Cerebellar nuclear complex (tissue), 1 donor: ENCODE data around the gene CD99.
"Not testable (repeated sequence)": the region's sequence is repeated elsewhere in the genome, so short reads cannot be mapped to it uniquely, and the experiment has no call there.

Experiments
- DNase-seq, 2 experiments: peaks; one replicate each; lab custom pipeline; 2025; lab: John Stamatoyannopoulos, UW

Gene CD99

GRCh38 chrX:2675657-2676200 lies 15.4 kb upstream of the CD99 start:
- not testable (repeated sequence) for DNase-seq

DNA sequence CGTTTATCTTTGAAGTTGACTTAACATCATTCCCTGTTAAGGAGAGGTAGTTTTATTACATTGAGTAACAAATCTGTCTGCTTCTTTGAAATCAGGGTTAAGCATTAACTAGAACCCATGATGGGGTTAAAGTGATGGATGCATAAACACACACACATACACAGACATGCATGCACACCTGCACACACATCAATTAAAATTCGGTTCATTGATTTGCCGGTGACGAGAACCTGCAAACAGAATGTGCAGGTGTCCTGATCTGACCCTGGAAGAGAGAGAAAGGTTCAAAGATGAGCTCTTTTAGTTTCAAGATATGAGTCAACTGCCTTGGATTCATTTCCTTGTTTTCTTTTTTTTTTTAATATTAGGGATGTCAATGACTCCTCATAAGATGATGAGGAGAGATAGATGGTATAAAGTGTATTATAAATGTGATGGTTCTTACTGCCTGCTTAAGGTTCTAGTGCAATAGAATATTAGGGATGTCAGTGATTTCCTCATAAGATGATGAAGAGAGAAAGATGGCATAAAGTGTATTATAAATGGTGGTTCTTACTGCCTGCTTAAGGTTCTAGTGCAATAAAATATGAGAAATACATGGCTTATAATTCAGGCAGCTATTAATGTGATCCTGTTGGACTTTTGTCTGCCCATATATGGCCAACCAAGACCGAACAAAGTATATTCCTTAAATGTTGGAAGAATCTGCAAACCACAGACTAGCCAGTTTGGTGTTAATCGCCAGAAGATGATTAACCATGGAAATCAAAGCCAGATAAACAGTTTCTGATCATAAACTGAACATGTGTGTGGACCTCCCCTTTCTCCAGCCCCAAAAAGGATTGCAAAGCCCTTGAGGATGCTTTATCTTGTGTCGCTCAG lies 14.1 kb upstream of the CD99 start:
- DNase-seq: no peak

DNA sequence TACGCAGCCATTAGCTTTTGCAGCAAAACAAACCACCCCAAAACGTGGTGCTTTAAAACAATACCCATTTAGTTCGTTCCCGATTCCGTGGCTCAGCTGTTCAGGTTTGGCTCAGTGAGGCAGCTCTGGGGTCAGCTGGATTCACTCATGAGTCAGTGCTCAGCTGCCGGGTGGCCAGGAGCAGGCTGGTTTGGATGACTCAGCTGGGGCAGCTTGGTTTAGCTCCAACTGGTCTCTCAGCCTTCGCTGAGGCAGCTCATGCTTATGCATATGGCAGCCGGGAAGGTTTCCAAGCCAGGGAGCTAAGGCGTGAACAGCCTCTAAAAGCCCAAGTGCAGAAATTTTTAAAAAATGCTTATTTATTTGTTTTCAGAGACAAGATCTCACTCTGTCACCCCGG lies 13.3 kb upstream of the CD99 start:
- DNase-seq: no peak

DNA sequence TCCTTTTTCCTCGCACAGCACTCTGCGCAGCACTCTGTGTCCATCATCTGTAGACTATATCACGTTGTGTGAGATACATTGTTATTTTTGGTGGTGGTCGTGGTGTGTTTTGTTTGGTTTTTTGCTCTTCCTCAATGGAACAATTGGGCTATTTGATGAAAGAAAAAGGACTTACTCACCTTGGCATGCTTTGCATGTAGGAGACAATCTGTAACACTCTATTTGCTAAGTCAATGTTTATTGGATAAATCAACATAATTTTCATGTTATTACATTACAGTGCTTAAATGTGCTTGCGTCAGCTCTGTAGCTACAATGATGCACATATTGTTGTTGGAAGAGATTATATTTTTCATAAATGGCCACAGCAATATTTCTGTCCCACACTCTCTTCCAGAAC lies 12.5 kb upstream of the CD99 start:
- DNase-seq: no peak

- DNase-seq: no peak
These were observed 11.3 kb upstream of the CD99 start for GRCh38 chrX:2679534-2680485.

- no peak for DNase-seq
These were observed 10.4 kb upstream of the CD99 start for GRCh38 chrX:2680486-2681348.

DNA sequence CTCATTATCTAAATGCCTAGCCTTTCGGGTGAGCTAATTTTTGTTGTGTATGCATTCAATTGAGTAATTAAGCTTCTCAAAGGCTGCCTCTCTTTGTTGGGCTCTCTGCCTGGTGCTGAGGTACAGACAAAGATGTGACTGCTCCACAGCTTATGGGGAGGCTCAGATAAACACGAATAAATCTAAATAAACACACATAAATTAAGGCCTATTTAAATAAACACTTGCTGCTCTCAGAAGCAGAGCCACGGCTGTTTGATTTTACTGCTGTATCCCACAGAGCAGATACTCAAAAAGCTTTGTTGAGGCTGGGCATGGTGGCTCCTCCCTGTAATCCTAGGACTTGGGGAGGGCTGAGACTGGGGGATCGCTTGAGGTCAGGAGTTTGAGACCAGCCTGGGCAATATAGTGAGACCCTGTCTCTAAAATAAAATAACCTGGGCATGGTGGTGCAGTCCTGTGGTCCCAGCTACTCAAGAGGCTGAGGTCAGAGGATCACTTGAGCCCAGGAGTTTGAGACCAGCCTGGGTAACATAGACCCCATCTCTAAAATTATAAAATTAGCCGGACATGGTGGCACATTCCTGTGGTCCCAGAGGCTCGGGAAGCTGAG lies 8.4 kb upstream of the CD99 start:
- DNase-seq: no peak

GRCh38 chrX:2684256-2684655 lies 6.8 kb upstream of the CD99 start:
- no peak for DNase-seq

GRCh38 chrX:2685886-2686285 lies 5.2 kb upstream of the CD99 start:
- DNase-seq: no peak

DNA sequence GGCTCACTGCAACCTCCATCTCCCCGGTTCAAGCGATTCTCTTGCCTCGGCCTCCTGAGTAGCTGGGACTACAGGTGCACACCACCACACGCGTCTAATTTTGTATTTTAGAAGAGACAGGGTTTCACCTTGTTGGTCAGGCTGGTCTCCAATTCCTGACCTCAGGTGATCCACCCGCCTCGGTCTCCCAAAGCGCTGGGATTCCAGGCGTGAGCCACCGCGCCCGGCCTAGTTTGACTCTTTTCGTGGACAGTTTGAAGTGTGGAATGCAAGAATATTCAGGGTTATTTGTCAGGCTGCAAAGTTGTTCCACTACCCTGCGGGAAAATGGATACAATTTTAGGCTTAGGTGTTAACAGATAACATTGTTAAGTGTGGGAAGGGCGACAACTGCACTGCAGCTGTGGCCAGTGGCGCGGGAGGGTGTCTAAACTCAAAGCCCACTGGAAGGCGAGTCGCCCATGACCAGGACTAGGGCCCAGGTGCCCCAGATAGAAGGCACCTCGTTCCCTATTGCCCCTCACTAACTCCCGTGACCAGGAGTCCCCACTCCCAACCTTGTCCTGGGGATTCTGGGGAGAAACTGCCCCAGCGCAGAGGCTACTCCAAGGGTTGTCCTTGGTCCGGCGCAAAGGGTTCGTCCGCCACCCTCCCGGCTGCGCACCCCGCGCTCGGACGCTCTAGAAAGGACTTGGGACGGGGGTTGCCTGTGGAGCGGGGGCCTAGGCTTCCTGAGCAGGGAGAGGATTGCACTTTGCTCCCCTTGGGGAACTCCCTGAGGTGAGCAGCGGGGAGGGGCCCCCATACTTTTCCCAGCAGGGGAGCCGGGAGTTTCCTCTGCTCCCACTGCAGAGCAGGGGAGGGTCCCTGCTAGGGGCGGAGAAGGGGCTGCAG lies 1.1 kb upstream of the CD99 start:
- no peak for DNase-seq

DNA sequence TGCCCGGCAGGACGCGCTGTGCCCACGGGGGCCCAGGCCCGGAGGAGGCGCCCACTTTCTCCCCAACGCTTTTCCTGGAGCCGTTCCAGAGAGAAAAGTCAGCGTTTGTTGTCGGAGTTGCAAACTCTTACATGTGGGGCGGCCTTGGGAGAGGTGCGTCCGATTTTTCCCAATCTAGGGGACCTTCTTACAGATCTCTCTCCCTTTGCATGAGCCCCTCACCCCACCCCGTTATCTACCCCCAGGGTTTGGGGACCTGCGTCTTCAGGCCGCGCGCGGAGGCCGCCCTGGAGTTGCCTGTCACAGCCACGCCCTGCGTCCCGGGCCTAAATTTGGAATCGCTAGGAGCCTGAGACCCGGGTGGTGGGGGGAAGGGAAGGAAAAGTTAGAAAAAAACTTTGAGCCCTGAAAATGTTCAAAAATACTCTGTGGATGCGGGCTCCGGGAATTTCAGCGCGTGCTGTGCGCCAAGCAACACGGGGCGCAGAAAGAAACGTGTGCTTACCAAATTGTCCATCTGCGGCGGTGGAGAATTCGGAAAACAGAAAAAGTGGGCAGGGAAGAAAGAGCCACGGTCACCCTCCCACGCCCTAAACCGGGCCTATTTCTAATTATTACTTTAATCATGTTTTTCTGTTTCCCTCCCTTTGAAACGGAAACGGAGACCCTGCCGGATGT lies 587 bp downstream of the CD99 start:
- no peak for DNase-seq

DNA sequence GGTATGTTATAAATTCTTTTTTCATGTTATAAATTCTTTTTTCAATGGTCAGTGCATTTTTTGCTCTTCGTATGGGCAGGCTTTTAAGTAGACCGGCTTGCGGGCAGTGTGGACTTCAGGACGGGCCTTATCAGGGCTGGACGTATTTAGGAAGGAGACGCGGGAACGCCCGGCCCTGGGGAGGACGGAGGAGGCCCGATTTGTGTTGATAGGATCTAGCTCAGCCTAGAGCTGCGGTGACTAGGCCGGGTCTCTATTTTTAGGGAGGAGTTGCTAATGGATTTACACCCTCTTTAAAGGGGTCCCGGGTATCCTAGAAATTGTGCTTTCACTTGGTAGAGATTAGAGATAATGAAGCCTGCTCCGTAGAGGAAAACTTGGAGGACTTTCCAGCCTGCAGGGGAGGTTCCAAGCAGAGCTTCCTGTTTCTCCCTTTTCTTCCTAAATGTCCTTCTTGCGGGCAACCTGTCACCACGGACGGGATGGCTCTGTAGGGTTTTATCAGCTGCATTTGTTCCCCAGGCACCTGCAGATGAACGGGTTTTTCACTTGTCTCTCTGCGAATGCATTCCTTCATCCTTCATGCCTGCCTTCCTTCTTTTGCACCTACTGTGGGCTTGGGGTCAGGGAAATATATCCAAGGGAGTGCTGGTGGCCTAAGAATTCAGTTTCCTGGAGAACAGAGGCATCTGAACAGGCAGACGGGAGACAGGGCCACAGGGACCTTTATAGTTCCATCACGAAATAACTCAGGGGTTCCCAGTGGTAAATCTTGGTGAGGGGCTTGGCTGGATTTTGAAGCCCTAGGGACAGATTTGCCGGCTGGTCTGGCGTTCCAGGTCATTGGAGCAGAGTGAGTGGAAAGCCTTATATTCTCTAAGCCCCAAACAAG lies 1.4 kb downstream of the CD99 start:
- no peak for DNase-seq

GRCh38 chrX:2693113-2694002 lies 2.3 kb downstream of the CD99 start:
- DNase-seq: no peak

DNA sequence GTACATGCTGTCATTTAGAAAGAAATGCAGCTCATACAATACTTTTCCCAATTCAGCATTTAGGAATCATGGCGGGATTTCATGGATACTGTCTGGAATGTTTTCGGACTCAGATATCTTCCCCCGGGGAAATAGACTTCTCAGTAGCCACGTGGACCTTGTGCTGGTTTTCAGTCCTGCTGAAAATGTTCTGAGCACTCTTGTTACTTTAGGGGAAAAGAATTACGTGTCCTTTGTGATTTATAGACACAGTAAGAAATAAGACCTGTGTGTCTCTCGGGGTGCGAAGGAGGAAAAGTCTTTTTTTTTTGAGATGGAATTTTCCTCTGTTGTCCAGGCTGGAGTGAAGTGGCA lies 3.8 kb downstream of the CD99 start:
- no peak for DNase-seq

GRCh38 chrX:2696698-2697215 lies 5.7 kb downstream of the CD99 start:
- DNase-seq: no peak

DNA sequence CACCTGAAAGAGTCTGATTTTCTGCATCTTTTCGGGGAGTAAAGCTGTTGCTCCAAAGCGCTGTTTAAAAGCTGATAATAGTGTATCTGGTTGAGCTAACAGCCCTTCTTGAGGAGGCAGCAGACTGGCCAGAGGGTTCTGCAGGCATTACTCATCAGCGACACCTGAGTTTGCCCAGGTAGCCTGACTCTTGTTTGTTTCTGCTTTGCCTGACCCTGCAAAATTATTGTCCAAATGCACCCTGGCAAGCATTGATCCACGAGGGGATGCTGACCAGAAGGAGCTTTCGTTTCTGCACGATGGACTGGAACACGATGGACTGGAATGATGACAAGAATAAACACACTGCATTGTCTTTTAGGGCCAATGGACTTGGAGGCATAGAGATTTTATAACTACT lies 6.2 kb downstream of the CD99 start:
- no peak for DNase-seq

DNA sequence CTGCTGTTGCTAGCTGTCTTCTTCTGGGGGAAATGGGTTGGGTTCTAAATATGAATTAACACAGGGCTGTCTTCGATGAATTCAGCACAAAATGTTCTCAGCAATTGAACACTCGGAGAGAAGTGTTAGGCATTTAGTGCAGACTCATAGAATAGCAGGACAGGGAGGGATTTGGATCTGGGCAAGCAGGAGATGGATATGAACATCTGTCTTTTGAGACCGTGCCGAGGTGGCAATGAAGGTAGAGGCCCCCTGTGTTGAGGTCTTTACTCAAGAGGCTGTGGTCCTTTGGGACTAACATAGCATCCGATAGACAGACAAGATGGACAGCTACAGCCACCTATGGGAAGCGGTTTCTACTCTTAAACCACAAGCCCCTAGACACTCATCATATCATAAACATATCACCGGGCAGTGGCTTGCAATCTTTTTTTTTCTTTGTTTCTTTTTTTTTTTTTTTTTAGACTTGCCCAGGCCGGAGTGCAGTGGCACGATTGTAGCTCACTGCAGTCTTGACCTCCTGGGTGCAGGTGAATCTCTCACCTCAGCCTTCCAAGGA lies 6.7 kb downstream of the CD99 start:
- DNase-seq: no peak
